Adrenal gland (tissue), 12 donors: ENCODE measurements around the gene TMEM11. TPM values are rescaled to one million over a fixed set of nuclear protein-coding genes. Genes with fewer than 3 reads are reported as not detected.

Experiments
- DNase-seq, 7 donors: peaks; one replicate each; pipeline ENCODE4 v3.0.0-alpha.2; 2019 to 2020
- H3K27ac ChIP-seq, 5 donors: fragments of 200-600 bp; sonication (generic) in 4 of 5; 1 replicate in 3 of 5; 2 replicates in 2 of 5; pipeline versions ENCODE4 v1.5.1 to v1.8.0; 2016 to 2020; ENCODE audit warnings: mild to moderate bottlenecking in 1 of 5
- H3K27me3 ChIP-seq: fragments of 200-600 bp; 2 replicates; pipeline ENCODE4 v1.8.0; 2021
- H3K36me3 ChIP-seq, 2 donors: fragments of 200-600 bp; replicated peaks in 1 of 2; 1 replicate in 1 of 2; 2 replicates in 1 of 2; pipeline versions ENCODE4 v1.5.1 to v1.8.0; 2018 to 2022
- H3K4me1 ChIP-seq, 2 donors: fragments of 200-600 bp; replicated peaks in 1 of 2; 1 replicate in 1 of 2; 2 replicates in 1 of 2; pipeline versions ENCODE4 v1.5.1 to v1.8.0; 2018 to 2021
- H3K4me3 ChIP-seq, 4 donors: fragments of 200-600 bp; sonication (generic) in 3 of 4; one replicate each; pipeline ENCODE4 v1.5.1; 2016 to 2018
- H3K9me3 ChIP-seq, 3 donors: fragments of 200-600 bp; sonication (generic) in 1 of 3; replicated peaks in 1 of 3; 1 replicate in 2 of 3; 2 replicates in 1 of 3; pipeline versions ENCODE4 v1.5.1 to v1.8.0; 2016 to 2021
- POLR2A ChIP-seq, 2 donors: fragments of 450-650 bp; IDR thresholded peaks; one replicate each; pipeline ENCODE4 v1.6.1; 2017; ENCODE audit warnings: antibody characterized with exemption in 2 of 2, mild to moderate bottlenecking in 2 of 2, moderate library complexity in 1 of 2
- WGBS, 4 donors: extraction: QIAGEN DNeasy Blood & Tissue Kit in 2 of 4; methylation state at CpG; one replicate each; pipeline versions ENCODE4 v1.1.5 to v1.1.7; 2013 to 2017; 5-methylcytosine and 5-hydroxymethylcytosine counted together
- intact Hi-C, 2 donors: fragments of 100-400 bp; cut with DNase I; formaldehyde crosslinking; loops; one replicate each; pipeline versions ENCODE4 v1.14.1 to v1.15.0; 2022 to 2023
- polyA plus RNA-seq, 3 donors: library from polyadenylated mRNA; stranded (reverse); fragments of 200-250 nt in 2 of 3; fragments of 350-450 nt in 1 of 3; fragmentation: Illumina TruSeq in 1 of 3; extraction: RNeasy Lipid Tissue Mini Kit (QIAGEN cat#74804) in 1 of 3; gene quantifications; one replicate each; pipeline ENCODE4 v1.2.3, GENCODE V29; 2013 to 2014
- total RNA-seq, 9 donors: library from RNA; depleted of rRNA in 4 of 9; stranded (reverse); fragments of >200 nt in 4 of 9; fragments of 120-200 nt in 1 of 9; fragmentation: NEBNext Ultra II Directional in 1 of 9; extraction: Animal tissue kit (Norgen Biotek cat#: 25700) in 1 of 9; gene quantifications; one replicate each; pipeline versions ENCODE4 v1.1.0 to v1.2.4, GENCODE V29; 2013 to 2023
- TF ChIP-seq, protein P1 (sequence below), 6 experiments: fragments of 450-650 bp in 4 of 6; fragments of 200-600 bp in 2 of 6; sonication (generic) in 1 of 6; IDR thresholded peaks; 1 replicate in 5 of 6; 2 replicates in 1 of 6; pipeline versions ENCODE4 v1.5.1 to v1.8.0; 2016 to 2021; ENCODE audit warnings: antibody characterized with exemption in 6 of 6, mild to moderate bottlenecking in 2 of 6, moderate library complexity in 1 of 6
- donor health status: healthy with polysubstance abuse.
- donor health status: Bipolar disorder and iron deficiency.
- donor health status: DM: yes; HTN: yes; CAD: no.
- donor health status: DM: no; HTN: no; CAD: no.
- donor health status: DM: no; HTN: no; CAD: no.
- donor health status: DM: yes; HTN: yes; CAD: no.

Gene TMEM11
- total and polyA plus RNA-seq, 12 donors: 12.4 to 75.8 (median 25.4) TPM

DNA sequence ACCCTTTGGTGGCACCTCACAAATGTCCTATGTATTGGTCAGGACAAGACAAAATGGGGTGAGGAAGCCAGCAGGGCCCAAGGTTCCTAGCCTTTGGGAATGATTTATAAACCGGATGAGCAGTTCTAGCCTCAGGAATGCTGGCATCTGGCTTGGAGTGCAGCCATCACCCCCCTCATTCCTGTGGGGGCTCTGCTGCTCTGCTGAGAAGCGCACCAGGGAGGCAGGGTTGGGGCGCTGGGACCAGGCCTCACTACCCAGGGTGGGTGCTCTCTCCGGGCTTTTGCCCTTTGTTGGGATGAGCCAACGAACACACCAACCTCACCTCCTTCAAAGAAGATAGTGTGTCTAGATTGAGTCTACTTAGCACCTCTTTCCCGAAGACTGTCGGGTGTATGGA lies 39.2 kb downstream of the TMEM11 start:
- TF ChIP-seq, protein P1, sequence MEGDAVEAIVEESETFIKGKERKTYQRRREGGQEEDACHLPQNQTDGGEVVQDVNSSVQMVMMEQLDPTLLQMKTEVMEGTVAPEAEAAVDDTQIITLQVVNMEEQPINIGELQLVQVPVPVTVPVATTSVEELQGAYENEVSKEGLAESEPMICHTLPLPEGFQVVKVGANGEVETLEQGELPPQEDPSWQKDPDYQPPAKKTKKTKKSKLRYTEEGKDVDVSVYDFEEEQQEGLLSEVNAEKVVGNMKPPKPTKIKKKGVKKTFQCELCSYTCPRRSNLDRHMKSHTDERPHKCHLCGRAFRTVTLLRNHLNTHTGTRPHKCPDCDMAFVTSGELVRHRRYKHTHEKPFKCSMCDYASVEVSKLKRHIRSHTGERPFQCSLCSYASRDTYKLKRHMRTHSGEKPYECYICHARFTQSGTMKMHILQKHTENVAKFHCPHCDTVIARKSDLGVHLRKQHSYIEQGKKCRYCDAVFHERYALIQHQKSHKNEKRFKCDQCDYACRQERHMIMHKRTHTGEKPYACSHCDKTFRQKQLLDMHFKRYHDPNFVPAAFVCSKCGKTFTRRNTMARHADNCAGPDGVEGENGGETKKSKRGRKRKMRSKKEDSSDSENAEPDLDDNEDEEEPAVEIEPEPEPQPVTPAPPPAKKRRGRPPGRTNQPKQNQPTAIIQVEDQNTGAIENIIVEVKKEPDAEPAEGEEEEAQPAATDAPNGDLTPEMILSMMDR (IDR thresholded peaks at IDR 0.05): no peak
- TF ChIP-seq POLR2A (IDR thresholded peaks at IDR 0.05): no peak
- H3K27me3 ChIP-seq: no peaks in the 10 kb centered on the region
- H3K4me3 ChIP-seq: no peak overlapping the region
- H3K27ac ChIP-seq: peak overlapping the region in 2 of 5 donors; percentile 23 to 76
- WGBS, 4 donors: 70 to 92% (median 84%) methylated on average over 3 to 7 of the region's 7 CpGs
- H3K9me3 ChIP-seq: no peaks in the 10 kb centered on the region
- intact Hi-C loops: no loop called here
- no peaks in the 10 kb centered on the region for H3K36me3 ChIP-seq
- H3K4me1 ChIP-seq: peaks cover 0 to 11% of the 10 kb centered on the region in 2 donors
- DNase-seq: peak in 2 of 7 donors; percentile 31 to 55

DNA sequence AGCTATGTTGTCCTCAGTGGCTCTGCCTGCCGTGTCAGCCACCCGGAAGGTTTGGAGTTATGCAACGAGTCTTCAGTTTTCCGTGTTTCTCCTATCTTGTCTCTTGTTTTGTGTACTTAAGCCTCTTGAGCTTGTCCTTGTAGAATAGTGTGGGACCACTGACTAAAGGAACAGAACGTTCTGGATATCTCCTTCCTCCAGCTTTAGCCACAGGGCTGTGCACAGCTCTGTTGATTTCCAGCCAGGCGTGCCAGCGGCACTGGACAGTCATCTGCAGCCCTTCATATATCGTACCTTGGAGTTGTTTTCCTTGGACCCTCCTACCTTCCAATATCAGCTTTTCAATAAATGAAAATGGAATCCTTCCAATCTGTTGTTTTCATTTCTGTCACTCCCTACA lies 39.8 kb downstream of the TMEM11 start:
- H3K27me3 ChIP-seq: no peaks in the 10 kb centered on the region
- H3K9me3 ChIP-seq: no peaks in the 10 kb centered on the region
- H3K4me3 ChIP-seq: no peak overlapping the region
- intact Hi-C loops: no loop called here
- no peaks in the 10 kb centered on the region for H3K36me3 ChIP-seq
- peak in 2 of 7 donors; percentile 17 to 49 for DNase-seq
- no peak for TF ChIP-seq POLR2A (IDR thresholded peaks at IDR 0.05)
- TF ChIP-seq, protein P1 (IDR thresholded peaks at IDR 0.05): no peak
- WGBS, 4 donors: 76 to 85% (median 81%) methylated on average over 8 of the region's 8 CpGs
- H3K4me1 ChIP-seq: peaks cover 0 to 11% of the 10 kb centered on the region in 2 donors
- H3K27ac ChIP-seq: peak overlapping the region in 2 of 5 donors; percentile 23 to 76

DNA sequence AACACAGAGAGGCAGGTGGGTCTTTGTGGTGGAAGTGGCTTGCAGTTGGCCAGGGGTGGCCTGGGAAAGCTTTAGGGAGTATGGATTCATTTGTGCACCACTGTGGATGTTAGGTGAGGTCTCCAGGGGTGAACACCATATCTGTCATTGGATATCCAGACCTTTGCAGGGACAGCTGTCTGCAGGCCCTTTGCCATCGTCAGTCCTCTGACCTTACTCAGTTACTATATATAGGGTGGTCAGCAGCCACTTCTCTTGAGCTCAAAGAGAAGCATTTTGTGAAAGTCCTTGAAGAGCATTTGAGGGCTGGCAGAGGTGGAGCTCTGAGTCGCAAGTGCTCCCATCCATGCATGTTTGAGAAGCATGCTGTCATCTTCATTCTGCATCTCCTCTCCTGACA lies 40.4 kb downstream of the TMEM11 start:
- peak overlapping the region in 1 of 5 donors; percentile 76 for H3K27ac ChIP-seq
- peaks cover 0 to 11% of the 10 kb centered on the region in 2 donors for H3K4me1 ChIP-seq
- no peaks in the 10 kb centered on the region for H3K36me3 ChIP-seq
- H3K9me3 ChIP-seq: no peaks in the 10 kb centered on the region
- WGBS, 4 donors: 52 to 84% (median 72%) methylated on average over 2 of the region's 2 CpGs
- no peak for TF ChIP-seq POLR2A (IDR thresholded peaks at IDR 0.05)
- TF ChIP-seq, protein P1 (IDR thresholded peaks at IDR 0.05): no peak
- intact Hi-C loops: no loop called here
- DNase-seq: peak in 1 of 7 donors; percentile 13
- H3K27me3 ChIP-seq: no peaks in the 10 kb centered on the region
- H3K4me3 ChIP-seq: no peak overlapping the region

DNA sequence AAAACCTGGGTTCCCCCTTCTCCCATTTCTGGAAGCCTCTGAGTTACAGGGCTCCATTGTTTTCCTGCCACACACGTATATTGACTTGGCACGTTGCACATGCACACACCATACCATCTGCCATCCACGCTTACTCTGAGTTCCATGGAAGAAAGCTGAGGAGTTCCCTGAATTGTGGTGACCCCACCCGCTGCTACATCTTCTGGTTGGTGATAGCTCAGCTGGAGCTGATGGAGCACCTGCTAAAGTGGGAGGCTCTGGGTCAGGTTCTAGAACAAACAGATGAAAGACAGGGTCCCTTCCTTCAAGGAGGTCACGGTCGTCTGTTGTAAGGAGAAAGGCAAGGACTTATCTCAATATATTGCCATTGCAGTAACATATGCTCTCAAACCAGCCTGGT lies 41.1 kb downstream of the TMEM11 start:
- no peaks in the 10 kb centered on the region for H3K27me3 ChIP-seq
- 92 to 99% (median 95%) methylated on average over 5 to 6 of the region's 6 CpGs for WGBS, 4 donors
- peaks cover 5 to 18% of the 10 kb centered on the region in 2 donors for H3K4me1 ChIP-seq
- no peaks in the 10 kb centered on the region for H3K36me3 ChIP-seq
- no peaks in the 10 kb centered on the region for H3K9me3 ChIP-seq
- no peak overlapping the region for H3K4me3 ChIP-seq
- peak in 1 of 7 donors; percentile 10 for DNase-seq
- intact Hi-C loops: no loop called here
- TF ChIP-seq, protein P1 (IDR thresholded peaks at IDR 0.05): no peak
- TF ChIP-seq POLR2A (IDR thresholded peaks at IDR 0.05): no peak
- H3K27ac ChIP-seq: no peak overlapping the region
